Large intestine (tissue), 3 donors: ENCODE measurements around the gene PLEKHB1. TPM values are rescaled to one million over a fixed set of nuclear protein-coding genes. Genes with fewer than 3 reads are reported as not detected.
A peak's percentile ranks its signal among the peaks of the same experiment; 100 is the strongest.
"Not testable (repeated sequence)": the region's sequence is repeated elsewhere in the genome, so short reads cannot be mapped to it uniquely, and the experiment has no call there.

Source experiments
- DNase-seq, 2 donors: peaks; one replicate each; pipeline versions ENCODE4 v3.0.0 to v3.0.0-alpha.2; 2013
- H3K27ac ChIP-seq: one replicate; pipeline ENCODE4 v1.5.1; 2013; ENCODE audit warnings: low read length
- H3K27me3 ChIP-seq: 2 replicates; pipeline ENCODE4 v1.6.1; 2013; ENCODE audit warnings: low read length; ENCODE audit not compliant: control insufficient read depth, insufficient read depth
- H3K36me3 ChIP-seq: 2 replicates; pipeline ENCODE4 v1.6.1; 2013; ENCODE audit warnings: low read length; ENCODE audit not compliant: control insufficient read depth, insufficient read depth
- H3K4me1 ChIP-seq: one replicate; pipeline ENCODE4 v1.6.1; 2013; ENCODE audit warnings: low read length; ENCODE audit not compliant: control insufficient read depth, insufficient read depth
- H3K4me3 ChIP-seq: one replicate; pipeline ENCODE4 v1.5.1; 2013; ENCODE audit warnings: low read length
- H3K9me3 ChIP-seq: one replicate; pipeline ENCODE4 v1.6.1; 2013; ENCODE audit warnings: mild to moderate bottlenecking, low read depth, low read length, moderate library complexity; ENCODE audit not compliant: control insufficient read depth
- WGBS: methylation state at CpG from one replicate; pipeline ENCODE4 v1.1.5; 2013; ENCODE audit warnings: low lambda C conversion rate; ENCODE audit not compliant: insufficient coverage; 5-methylcytosine and 5-hydroxymethylcytosine counted together
- polyA plus RNA-seq: library from polyadenylated mRNA; unstranded; fragments of 120-200 nt; gene quantifications from one replicate; pipeline ENCODE4 v1.2.1, GENCODE V29; 2013

PLEKHB1 gene
- polyA plus RNA-seq, 1 donor, result 5.5 TPM

DNA sequence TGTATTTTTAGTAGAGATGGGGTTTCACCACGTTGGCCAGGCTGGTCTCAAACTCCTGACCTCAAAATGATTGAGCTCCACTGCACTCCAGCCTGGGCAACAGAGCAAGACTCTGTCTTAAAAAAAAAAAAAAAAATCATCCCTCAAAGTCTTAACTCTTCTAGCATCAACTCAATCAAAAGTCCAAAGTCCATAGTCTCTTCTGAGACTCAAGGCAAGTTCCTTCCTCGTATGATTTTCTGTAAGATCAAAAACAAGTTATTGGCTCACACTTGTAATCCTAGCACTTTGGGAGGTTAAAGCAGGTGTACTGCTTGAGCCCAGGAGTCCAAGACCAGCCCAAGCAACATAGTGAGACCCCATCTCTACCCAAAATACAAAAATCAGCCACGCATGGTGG, 24.4 kb downstream of the PLEKHB1 start:
- H3K4me1 ChIP-seq, result no peaks in the 10 kb centered on the region
- no peak overlapping the region for H3K27ac ChIP-seq
- no peaks in the 10 kb centered on the region for H3K27me3 ChIP-seq
- WGBS, result no CpG with 5 or more reads among the region's 3 CpGs
- H3K9me3 ChIP-seq, result no peaks in the 10 kb centered on the region
- H3K36me3 ChIP-seq, result peaks cover 6% of the 10 kb centered on the region
- H3K4me3 ChIP-seq, result no peak overlapping the region
- peak in 1 of 2 donors; percentile 27 for DNase-seq

DNA sequence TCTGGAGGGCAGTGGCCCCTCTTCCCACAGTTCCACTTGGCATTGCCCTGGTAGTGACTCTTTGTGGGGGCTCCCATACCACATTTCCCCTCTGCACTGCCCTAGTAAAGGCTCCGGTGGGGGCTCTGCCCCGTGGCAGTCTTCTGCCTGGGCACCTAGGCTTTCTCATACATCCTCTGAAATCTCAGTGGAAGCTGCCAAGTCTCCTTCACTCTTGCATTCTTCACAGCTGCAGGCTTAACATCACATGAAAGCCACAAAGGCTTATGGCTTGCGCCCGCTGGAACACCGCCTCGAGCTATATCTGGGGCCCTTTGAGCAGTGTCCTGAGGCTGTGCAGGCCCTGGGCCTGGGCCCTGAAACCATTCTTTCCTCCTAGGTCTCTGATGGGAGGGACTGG, 25.3 kb downstream of the PLEKHB1 start:
- no peaks in the 10 kb centered on the region for H3K9me3 ChIP-seq
- H3K4me1 ChIP-seq, result no peaks in the 10 kb centered on the region
- no peaks in the 10 kb centered on the region for H3K27me3 ChIP-seq
- H3K4me3 ChIP-seq, result no peak overlapping the region
- WGBS, result no CpG with 5 or more reads among the region's 6 CpGs
- DNase-seq, result no peak
- peaks cover 8% of the 10 kb centered on the region for H3K36me3 ChIP-seq
- H3K27ac ChIP-seq, result no peak overlapping the region

GRCh38 chr11:73676552-73676951, 30.2 kb downstream of the PLEKHB1 start:
- peaks cover 24% of the 10 kb centered on the region for H3K36me3 ChIP-seq
- not testable (repeated sequence) for H3K4me3 ChIP-seq, H3K27me3 ChIP-seq, H3K4me1 ChIP-seq, H3K9me3 ChIP-seq, H3K27ac ChIP-seq, DNase-seq
- WGBS, result 87% methylated on average over 2 of the region's 5 CpGs

DNA sequence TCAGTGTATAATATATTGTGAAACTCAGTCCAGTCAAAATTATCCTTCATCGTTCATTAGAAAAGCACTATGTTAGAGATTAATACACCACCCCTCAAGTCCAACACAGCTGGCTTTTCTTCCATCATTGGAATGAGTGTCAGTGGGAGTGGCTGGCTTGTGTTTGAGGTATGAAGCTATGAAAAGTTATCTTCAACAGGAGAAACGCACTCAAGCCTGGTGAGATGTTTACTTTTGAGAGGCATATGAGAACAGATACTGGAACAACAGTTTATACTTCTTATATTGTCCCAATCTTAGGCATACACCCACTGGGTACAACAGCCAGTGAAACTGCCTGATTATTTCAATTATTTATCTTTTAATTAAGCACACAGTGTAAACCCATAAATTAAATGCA, 34.3 kb downstream of the PLEKHB1 start:
- Histone ChIP-seq H3K36me3 (peaks cover 20% of the 10 kb centered on the region), H3K4me1 (no peaks in the 10 kb centered on the region), H3K27ac (no peak overlapping the region), H3K4me3 (no peak overlapping the region), H3K27me3 (no peaks in the 10 kb centered on the region), H3K9me3 (no peaks in the 10 kb centered on the region)
- no peak for DNase-seq
- no CpG with 5 or more reads among the region's 2 CpGs for WGBS

DNA sequence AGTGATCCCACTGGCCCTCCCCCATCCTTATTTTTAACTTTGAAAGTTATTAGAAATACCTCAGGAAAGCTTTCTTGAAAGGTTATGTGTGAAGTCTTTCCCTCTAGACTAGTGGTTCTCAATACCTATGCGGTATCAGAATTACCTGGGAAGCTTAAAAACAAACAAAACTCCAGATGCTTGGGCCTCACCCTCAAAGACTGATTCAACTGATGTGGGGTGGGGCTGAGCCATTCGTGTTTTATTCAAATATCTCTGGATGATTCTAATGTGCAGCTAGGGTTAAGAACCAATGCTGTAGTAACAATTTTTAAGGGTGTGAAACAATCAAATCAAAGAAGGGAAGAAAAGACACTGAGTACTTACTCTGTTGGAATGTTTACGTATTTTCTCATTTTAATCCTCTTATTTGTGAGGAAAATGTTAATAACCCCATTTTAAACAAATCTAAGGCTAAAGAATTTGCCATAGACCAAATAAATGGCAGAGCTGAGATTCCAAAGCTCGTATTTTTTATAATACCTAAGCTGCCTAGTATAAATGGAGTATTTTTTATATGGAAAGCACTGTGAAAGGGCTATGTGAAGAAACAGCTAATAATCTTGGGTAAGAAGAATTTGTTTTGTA, 47.6 kb downstream of the PLEKHB1 start:
- Histone ChIP-seq H3K36me3 (peaks cover 24% of the 10 kb centered on the region), H3K4me3 (no peak overlapping the region), H3K4me1 (no peaks in the 10 kb centered on the region), H3K27me3 (no peaks in the 10 kb centered on the region), H3K9me3 (no peaks in the 10 kb centered on the region), H3K27ac (no peak overlapping the region)
- DNase-seq, result no peak
- 80% methylated on average over 1 of the region's 4 CpGs for WGBS

- peaks cover 41% of the 10 kb centered on the region for H3K36me3 ChIP-seq
- DNase-seq, result no peak
- WGBS, result 100% methylated on average over 1 of the region's 1 CpG
Observed at GRCh38 chr11:73705053-73705452, 58.7 kb downstream of the PLEKHB1 start.

GRCh38 chr11:73710964-73711363, 64.6 kb downstream of the PLEKHB1 start:
- H3K27me3 ChIP-seq, result no peaks in the 10 kb centered on the region
- no peak overlapping the region for H3K4me3 ChIP-seq
- peaks cover 32% of the 10 kb centered on the region for H3K36me3 ChIP-seq
- H3K27ac ChIP-seq, result no peak overlapping the region
- WGBS, result 100% methylated on average over 1 of the region's 3 CpGs
- no peaks in the 10 kb centered on the region for H3K4me1 ChIP-seq
- no peak for DNase-seq
- no peaks in the 10 kb centered on the region for H3K9me3 ChIP-seq

More at GRCh38 chr11:73705053-73705452, 58.7 kb downstream of the PLEKHB1 start:
- Histone ChIP-seq H3K4me3 (no peak overlapping the region), H3K4me1 (no peaks in the 10 kb centered on the region), H3K27me3 (no peaks in the 10 kb centered on the region), H3K27ac (no peak overlapping the region), H3K9me3 (no peaks in the 10 kb centered on the region)

Other genes starting within 250 kb of the PLEKHB1 start
- 22.9 TPM for gene FAM168A, start 48.5 kb upstream of the PLEKHB1 start, polyA plus RNA-seq
- 111 TPM for gene RAB6A, start 114.5 kb downstream of the PLEKHB1 start, polyA plus RNA-seq
- 49.2 TPM for gene MRPL48, start 141.3 kb downstream of the PLEKHB1 start, polyA plus RNA-seq
- 84.9 TPM for gene COA4, start 230.3 kb downstream of the PLEKHB1 start, polyA plus RNA-seq
- gene PAAF1, start 230.4 kb downstream of the PLEKHB1 start, polyA plus RNA-seq, result 30.7 TPM